NCI-H2107 (cell line): Measurements from ENCODE around the gene CHD5.
"Not testable (repeated sequence)": the region's sequence is repeated elsewhere in the genome, so short reads cannot be mapped to it uniquely, and the experiment has no call there.

ENCODE experiments used
- DNase-seq: peaks from one replicate; lab custom pipeline; 2025; lab: John Stamatoyannopoulos, UW

The CHD5 gene

DNA sequence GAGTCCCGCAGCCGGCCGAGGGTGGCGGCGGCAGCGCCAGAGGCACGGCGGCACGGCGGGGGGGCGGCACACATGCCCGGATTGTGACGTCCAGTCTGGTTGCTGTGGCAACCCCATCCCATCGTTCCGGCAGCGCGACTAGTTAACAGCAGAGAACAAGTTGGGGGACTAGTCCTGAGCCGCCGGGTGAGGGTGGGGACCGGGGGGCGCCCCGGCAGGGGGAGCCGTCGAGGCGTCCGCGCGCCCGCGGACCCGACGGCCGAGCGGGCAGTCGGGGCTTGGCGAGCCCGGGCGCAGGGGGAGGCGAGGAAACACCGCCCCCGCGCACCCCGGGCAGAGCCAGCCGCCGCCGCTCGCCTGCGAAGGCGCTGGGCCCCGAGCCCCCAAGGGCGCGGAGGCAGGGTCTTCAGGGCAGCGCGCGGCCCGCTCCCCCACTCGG is at the start of gene CHD5:
Gene CHD5, minus strand, starts transcription at position 54 of the 439 bp plus-strand sequence. CDS start 298 bp downstream, outside the sequence.
- DNase-seq, result no peak

DNA sequence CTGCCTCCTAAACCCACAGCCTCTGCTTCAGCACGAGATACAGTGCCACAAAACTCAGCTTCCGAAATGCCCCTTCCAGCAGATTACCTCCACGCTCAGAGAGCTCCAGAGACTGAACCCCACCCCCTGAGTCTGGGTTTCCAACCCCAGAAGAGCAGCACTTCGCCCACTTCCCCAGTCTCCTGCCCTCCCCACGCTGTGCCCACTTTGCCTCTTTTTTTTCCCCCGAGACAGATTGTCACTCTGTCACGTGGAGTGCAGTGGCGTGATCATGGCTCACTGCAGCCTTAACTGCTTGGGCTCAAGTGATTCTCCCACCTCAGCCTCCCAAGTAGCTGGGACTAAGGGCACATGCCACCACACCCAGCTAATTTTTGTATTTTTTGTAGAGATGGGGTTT is 45.5 kb upstream of the CHD5 start:
- no peak for DNase-seq

DNA sequence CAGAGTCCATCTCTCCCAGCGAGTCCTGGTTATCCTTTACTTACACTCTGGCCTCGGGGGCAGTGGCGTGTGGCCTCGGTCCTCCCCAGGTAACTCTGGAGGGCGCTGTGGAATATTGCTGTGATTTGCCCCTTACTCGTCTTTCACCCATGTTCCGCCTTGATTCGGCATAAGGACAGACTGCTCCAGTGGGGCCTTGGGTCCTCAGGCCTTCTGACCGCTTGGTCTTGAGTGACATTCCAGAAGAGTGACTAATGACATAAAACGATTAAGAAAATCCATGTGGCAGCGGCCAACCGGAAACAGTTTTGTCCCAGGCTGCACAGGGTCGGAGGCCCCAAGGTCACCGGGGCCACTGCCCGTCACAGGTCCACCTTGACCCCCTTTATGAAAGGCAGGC is 44.6 kb upstream of the CHD5 start:
- DNase-seq, result no peak

GRCh38 chr1:6223617-6224016 is 43.5 kb upstream of the CHD5 start:
- DNase-seq, result no peak

GRCh38 chr1:6222636-6223035 is 42.5 kb upstream of the CHD5 start:
- DNase-seq, result no peak

GRCh38 chr1:6221210-6221784 is 41.2 kb upstream of the CHD5 start:
- no peak for DNase-seq

DNA sequence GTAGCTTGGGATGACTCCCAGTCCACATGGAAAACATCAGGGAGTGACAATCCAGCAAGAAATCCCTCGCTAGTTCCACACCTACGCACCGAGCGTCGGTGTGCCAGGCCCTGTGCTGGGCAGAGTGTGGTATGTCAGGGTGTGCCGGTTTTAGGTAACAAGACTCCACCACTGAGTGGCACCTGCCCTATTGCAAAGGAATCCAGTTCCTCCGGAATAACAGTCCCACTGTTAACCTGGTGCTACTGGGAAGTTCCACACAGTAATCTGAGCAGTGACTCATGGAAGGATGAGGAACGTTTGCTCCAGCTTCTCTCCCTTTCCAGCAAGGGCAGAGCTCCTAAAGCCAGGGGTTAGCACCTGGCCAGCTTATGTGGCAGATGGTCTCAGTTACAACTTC is 40.1 kb upstream of the CHD5 start:
- DNase-seq, result no peak

GRCh38 chr1:6219641-6220040 is 39.5 kb upstream of the CHD5 start:
- not testable (repeated sequence) for DNase-seq

GRCh38 chr1:6218375-6219164 is 38.4 kb upstream of the CHD5 start:
- no peak for DNase-seq

GRCh38 chr1:6212193-6212959 is 32.3 kb upstream of the CHD5 start:
- no peak for DNase-seq

GRCh38 chr1:6211731-6212130 is 31.6 kb upstream of the CHD5 start:
- DNase-seq, result no peak

DNA sequence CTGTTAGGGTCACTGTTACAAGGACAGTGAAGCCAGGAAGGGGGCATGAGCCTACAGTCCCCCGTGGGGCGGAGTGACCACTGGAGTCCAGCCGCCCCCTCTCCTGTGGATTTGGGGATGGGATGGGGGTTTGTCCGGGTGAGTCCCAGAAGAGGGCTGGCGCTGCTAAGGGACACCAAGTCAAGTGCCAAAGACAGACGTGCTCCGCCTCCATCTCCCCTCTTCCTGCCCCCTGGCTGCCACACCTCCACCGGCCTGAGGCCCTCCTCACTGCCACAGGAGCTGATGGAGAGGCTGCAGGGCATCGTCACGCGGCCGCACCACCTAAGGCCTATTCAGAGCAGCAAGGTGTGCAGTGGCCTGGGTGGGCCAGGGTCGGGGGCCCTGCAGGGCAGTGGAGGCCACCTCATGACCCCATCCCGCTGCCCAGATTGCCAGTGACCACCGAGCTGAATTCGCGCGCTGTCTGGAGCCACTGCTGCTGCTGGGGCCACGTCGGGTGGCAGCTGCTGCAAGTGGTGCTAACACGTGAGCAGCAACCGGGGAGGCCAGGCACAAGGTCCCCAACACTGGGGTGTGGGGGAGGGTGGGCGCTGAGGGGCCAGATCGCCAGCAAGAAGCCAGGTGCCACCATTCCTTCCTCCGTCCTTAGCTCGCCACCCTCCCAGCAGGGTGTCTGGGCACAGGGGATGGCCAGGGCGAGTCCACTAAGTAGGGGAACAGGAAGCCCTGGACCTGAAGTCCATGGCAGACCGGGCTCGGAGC is 30.7 kb upstream of the CHD5 start:
- DNase-seq, result no peak

GRCh38 chr1:6209661-6210580 is 29.8 kb upstream of the CHD5 start:
- no peak for DNase-seq

DNA sequence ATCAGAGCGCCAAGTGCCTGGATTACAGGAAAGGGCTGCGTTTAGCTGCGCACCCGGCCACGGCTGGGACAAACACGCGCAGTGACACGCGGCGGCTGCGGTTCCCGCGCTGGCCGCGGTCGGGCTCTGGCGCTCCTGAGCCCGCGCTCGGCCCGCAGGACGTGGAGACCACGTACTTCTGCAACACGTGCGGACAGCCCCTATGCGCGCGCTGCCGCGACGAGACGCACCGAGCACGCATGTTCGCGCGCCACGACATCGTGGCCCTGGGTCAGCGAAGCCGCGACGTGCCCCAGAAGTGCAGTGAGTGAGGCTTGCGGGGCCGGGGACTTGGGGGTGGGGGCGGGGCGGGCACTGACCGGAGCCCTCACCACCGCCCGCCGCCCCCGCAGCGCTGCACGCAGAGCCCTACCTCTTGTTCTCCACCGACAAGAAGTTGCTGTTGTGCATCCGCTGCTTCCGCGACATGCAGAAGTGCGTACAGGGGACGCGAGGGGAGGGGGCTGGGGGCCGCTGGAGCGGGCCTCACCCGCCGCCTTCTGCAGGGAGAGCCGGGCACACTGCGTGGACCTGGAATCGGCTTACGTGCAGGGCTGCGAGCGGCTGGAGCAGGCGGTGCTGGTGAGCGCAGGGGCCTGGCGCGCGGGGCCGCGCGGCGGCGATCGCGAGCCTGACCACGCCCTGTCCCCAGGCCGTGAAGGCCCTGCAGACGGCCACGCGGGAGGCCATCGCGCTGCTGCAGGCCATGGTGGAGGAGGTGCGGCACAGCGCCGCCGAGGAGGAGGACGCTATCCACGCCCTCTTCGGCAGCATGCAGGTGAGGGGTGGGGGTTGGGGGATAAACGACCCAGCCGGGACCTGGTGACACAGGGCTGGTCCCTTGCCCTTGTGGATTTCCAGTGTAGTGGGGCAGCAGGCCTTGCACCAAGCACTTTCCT is 28.9 kb upstream of the CHD5 start:
- DNase-seq, result no peak

DNA sequence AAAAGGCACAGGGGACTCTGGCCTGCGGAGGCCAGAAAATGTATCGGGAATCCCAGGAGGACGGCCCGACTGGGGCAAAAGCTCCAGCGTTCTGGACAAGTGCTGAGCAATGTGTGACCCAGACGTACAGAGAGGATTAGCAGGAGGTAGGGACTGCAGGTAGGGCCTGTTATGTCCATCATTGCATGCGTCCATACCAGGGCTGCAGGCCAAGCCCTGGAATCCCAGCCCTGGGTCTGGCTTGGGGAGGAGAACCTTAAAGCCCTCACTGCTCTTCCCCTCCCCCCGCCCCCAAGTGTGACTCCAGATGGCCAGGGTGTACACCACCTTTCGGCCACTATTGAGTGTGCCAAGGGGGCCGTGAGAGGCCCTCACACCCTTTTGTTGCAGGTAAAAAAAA is 27.8 kb upstream of the CHD5 start:
- no peak for DNase-seq

- DNase-seq, result no peak
These were observed 27.2 kb upstream of the CHD5 start for GRCh38 chr1:6207075-6207885.

- DNase-seq, result no peak
These were observed 26.4 kb upstream of the CHD5 start for GRCh38 chr1:6206520-6206855.

GRCh38 chr1:6205849-6206519 is 25.9 kb upstream of the CHD5 start, which contains the start of gene RNF207:
Gene RNF207, plus strand, starts transcription at chr1:6206119. Its CDS starts 417 bp downstream, at chr1:6206536.
- no peak for DNase-seq

DNA sequence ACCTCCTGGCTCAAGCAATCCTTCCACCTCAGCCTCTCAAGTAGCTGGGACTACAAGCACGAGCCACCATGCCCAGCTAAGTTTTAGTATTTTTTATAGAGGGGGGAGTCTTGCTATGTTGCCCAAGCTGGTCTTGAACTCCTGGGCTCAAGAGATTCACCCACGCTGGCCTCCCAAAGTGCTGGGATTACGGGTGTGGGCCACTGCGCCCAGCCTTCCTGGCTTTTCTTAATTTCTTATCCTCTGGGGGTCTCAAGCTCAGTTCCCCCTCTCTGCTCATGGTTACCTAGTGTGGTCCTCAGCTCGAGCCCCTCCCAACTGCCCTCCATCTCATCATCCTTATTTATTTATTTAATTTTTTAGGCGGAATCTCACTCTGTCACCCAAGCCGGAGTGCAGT is 22.1 kb upstream of the CHD5 start:
- no peak for DNase-seq
